GM10266 (cell line): ENCODE measurements around the gene RGS6.
A peak's percentile ranks its signal among the peaks of the same experiment; 100 is the strongest.

Experiments used
- DNase-seq: peaks from one replicate; pipeline ENCODE4 v3.0.0; 2012; ENCODE audit errors: extremely low spot score
- CTCF ChIP-seq: IDR thresholded peaks from 2 replicates; pipeline ENCODE4 v1.5.1; 2012; ENCODE audit warnings: mild to moderate bottlenecking, low read depth; ENCODE audit not compliant: control insufficient read depth, insufficient read depth; ENCODE audit errors: missing control alignments

RGS6 gene

GRCh38 chr14:72443991-72444441 is 511.8 kb downstream of the RGS6 start:
- DNase-seq = peak; percentile 38
- no peak for TF ChIP-seq CTCF

GRCh38 chr14:72444701-72445100 is 512.5 kb downstream of the RGS6 start:
- no peak for TF ChIP-seq CTCF
- no peak for DNase-seq

- DNase-seq = no peak
- TF ChIP-seq CTCF = no peak
Measured at GRCh38 chr14:72448212-72448611, 516.0 kb downstream of the RGS6 start.

- no peak for DNase-seq
- TF ChIP-seq CTCF = no peak
Measured at GRCh38 chr14:72450473-72451044, 518.3 kb downstream of the RGS6 start.

- no peak for TF ChIP-seq CTCF
- peak; percentile 57 for DNase-seq
Measured at GRCh38 chr14:72451054-72451972, 519.1 kb downstream of the RGS6 start.

- TF ChIP-seq CTCF = no peak
- no peak for DNase-seq
Measured at GRCh38 chr14:72452774-72453173, 520.5 kb downstream of the RGS6 start.

- no peak for DNase-seq
- no peak for TF ChIP-seq CTCF
Measured at GRCh38 chr14:72454388-72455160, 522.3 kb downstream of the RGS6 start.
